ENCODE measurements around the gene AGAP1.

The AGAP1 gene

GRCh38 chr2:236171181-236171679, 677.4 kb downstream of the AGAP1 start:
- H3K4me3 ChIP-seq (ENCODE audit: low read depth, low read length) = no peak overlapping the region
- DNase-seq (ENCODE audit: low read depth) = no peak

GRCh38 chr2:236171680-236172254, 677.9 kb downstream of the AGAP1 start:
- no peak overlapping the region for H3K4me3 ChIP-seq (ENCODE audit: low read depth, low read length)
- TF ChIP-seq CTCF (IDR thresholded peaks at IDR 0.05; ENCODE audit: control insufficient read depth, extremely low read depth, insufficient read depth) = no peak
- no peak for DNase-seq (ENCODE audit: low read depth)

More at GRCh38 chr2:236171181-236171679, 677.4 kb downstream of the AGAP1 start:
- no peak for TF ChIP-seq CTCF (IDR thresholded peaks at IDR 0.05; ENCODE audit: control insufficient read depth, extremely low read depth, insufficient read depth)

GRCh38 chr2:236172255-236173035, 678.6 kb downstream of the AGAP1 start:
- DNase-seq (ENCODE audit: low read depth) = no peak

GRCh38 chr2:236173036-236173728, 679.3 kb downstream of the AGAP1 start:
- DNase-seq (ENCODE audit: low read depth) = no peak
- TF ChIP-seq CTCF (IDR thresholded peaks at IDR 0.05; ENCODE audit: control insufficient read depth, extremely low read depth, insufficient read depth) = no peak
- H3K4me3 ChIP-seq (ENCODE audit: low read depth, low read length) = no peak overlapping the region

More at GRCh38 chr2:236172255-236173035, 678.6 kb downstream of the AGAP1 start:
- TF ChIP-seq CTCF (IDR thresholded peaks at IDR 0.05; ENCODE audit: control insufficient read depth, extremely low read depth, insufficient read depth) = no peak
- H3K4me3 ChIP-seq (ENCODE audit: low read depth, low read length) = no peak overlapping the region

- TF ChIP-seq CTCF (IDR thresholded peaks at IDR 0.05; ENCODE audit: control insufficient read depth, extremely low read depth, insufficient read depth) = no peak
- H3K4me3 ChIP-seq (ENCODE audit: low read depth, low read length) = no peak overlapping the region
- no peak for DNase-seq (ENCODE audit: low read depth)
Observed at GRCh38 chr2:236173729-236174607, 680.1 kb downstream of the AGAP1 start.

GRCh38 chr2:236175548-236176150, 681.8 kb downstream of the AGAP1 start:
- no peak for TF ChIP-seq CTCF (IDR thresholded peaks at IDR 0.05; ENCODE audit: control insufficient read depth, extremely low read depth, insufficient read depth)
- peak; percentile 45 for DNase-seq (ENCODE audit: low read depth)
- H3K4me3 ChIP-seq (ENCODE audit: low read depth, low read length) = no peak overlapping the region
